ENCODE data around the gene ZNF148.
"Not testable (repeated sequence)": the region's sequence is repeated elsewhere in the genome, so short reads cannot be mapped to it uniquely, and the experiment has no call there.

ZNF148 gene

GRCh38 chr3:125375950-125376679 is 990 bp upstream of the ZNF148 start:
- FAIRE-seq (no peak), DNase-seq (ENCODE audit: insufficient read length, low spot score) (no peak)

GRCh38 chr3:125374501-125374995 is 577 bp downstream of the ZNF148 start:
- FAIRE-seq (peak; percentile 20), DNase-seq (ENCODE audit: insufficient read length, low spot score) (peak; percentile 45)

GRCh38 chr3:125367403-125368230 is 7.5 kb downstream of the ZNF148 start:
- no peak for DNase-seq (ENCODE audit: insufficient read length, low spot score)
- FAIRE-seq = no peak

- DNase-seq (ENCODE audit: insufficient read length, low spot score) (no peak), FAIRE-seq (no peak)
Measured at GRCh38 chr3:125366132-125366531, 9.0 kb downstream of the ZNF148 start.

- FAIRE-seq = no peak
- no peak for DNase-seq (ENCODE audit: insufficient read length, low spot score)
Measured at GRCh38 chr3:125359700-125360099, 15.4 kb downstream of the ZNF148 start.

GRCh38 chr3:125358923-125359322 is 16.2 kb downstream of the ZNF148 start:
- DNase-seq (ENCODE audit: insufficient read length, low spot score) (no peak), FAIRE-seq (no peak)

GRCh38 chr3:125357837-125358236 is 17.3 kb downstream of the ZNF148 start:
- FAIRE-seq (no peak), DNase-seq (ENCODE audit: insufficient read length, low spot score) (no peak)

- DNase-seq (ENCODE audit: insufficient read length, low spot score) = no peak
- FAIRE-seq = no peak
Measured at GRCh38 chr3:125357032-125357658, 18.0 kb downstream of the ZNF148 start.

- FAIRE-seq (no peak), DNase-seq (ENCODE audit: insufficient read length, low spot score) (no peak)
Measured at GRCh38 chr3:125356140-125357026, 18.7 kb downstream of the ZNF148 start.

- no peak for FAIRE-seq
Measured at GRCh38 chr3:125353659-125354058, 21.5 kb downstream of the ZNF148 start.

GRCh38 chr3:125353128-125353527 is 22.0 kb downstream of the ZNF148 start:
- FAIRE-seq = no peak

More at GRCh38 chr3:125353659-125354058, 21.5 kb downstream of the ZNF148 start:
- DNase-seq (ENCODE audit: insufficient read length, low spot score) = no peak

GRCh38 chr3:125351814-125352456 is 23.2 kb downstream of the ZNF148 start:
- DNase-seq (ENCODE audit: insufficient read length, low spot score) = no peak
- FAIRE-seq = no peak

More at GRCh38 chr3:125353128-125353527, 22.0 kb downstream of the ZNF148 start:
- no peak for DNase-seq (ENCODE audit: insufficient read length, low spot score)

GRCh38 chr3:125351152-125351551 is 24.0 kb downstream of the ZNF148 start:
- DNase-seq (ENCODE audit: insufficient read length, low spot score) = no peak
- FAIRE-seq = no peak

- DNase-seq (ENCODE audit: insufficient read length, low spot score) (no peak), FAIRE-seq (no peak)
Measured at GRCh38 chr3:125350597-125350996, 24.5 kb downstream of the ZNF148 start.

GRCh38 chr3:125349556-125350165 is 25.5 kb downstream of the ZNF148 start:
- DNase-seq (ENCODE audit: insufficient read length, low spot score) (no peak), FAIRE-seq (no peak)

GRCh38 chr3:125349055-125349454 is 26.1 kb downstream of the ZNF148 start:
- FAIRE-seq = no peak

GRCh38 chr3:125343367-125343766 is 31.8 kb downstream of the ZNF148 start:
- not testable (repeated sequence) for FAIRE-seq; DNase-seq (ENCODE audit: insufficient read length, low spot score)

More at GRCh38 chr3:125349055-125349454, 26.1 kb downstream of the ZNF148 start:
- no peak for DNase-seq (ENCODE audit: insufficient read length, low spot score)

GRCh38 chr3:125340121-125340520 is 35.0 kb downstream of the ZNF148 start:
- no peak for FAIRE-seq
- no peak for DNase-seq (ENCODE audit: insufficient read length, low spot score)

- FAIRE-seq (no peak), DNase-seq (ENCODE audit: insufficient read length, low spot score) (no peak)
Measured at GRCh38 chr3:125337506-125337905, 37.6 kb downstream of the ZNF148 start.

Measured in HTR-8/SVneo (cell line).